Ecto neural progenitor cell (in vitro differentiated cells): ENCODE results near the gene TPPP.
"Not testable (repeated sequence)": the region's sequence is repeated elsewhere in the genome, so short reads cannot be mapped to it uniquely, and the experiment has no call there.

Experiments used
- DNase-seq: peaks from one replicate; pipeline ENCODE4 v3.0.0-alpha.2; 2018; ENCODE audit warnings: low spot score

Gene TPPP

DNA sequence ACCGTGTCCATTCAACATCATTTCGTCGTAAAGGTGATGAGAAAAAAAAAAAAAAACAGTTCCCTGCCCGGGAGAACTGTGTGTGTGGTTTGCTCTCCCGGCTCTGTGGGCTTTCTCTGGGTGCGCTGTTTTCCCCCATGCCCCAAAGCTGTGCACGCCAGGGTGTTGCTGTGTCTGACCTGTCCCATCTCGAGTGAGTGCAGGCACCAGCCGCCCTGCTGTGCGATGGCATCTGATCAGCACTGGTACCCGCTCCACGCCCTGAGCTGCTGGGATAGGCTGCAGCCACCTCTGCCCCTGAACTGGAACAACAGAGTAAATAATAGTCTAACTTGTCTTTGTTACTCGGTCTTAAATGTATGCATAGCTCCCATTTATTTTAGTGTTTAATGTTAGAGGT is 47.7 kb downstream of the TPPP start:
- DNase-seq = no peak

DNA sequence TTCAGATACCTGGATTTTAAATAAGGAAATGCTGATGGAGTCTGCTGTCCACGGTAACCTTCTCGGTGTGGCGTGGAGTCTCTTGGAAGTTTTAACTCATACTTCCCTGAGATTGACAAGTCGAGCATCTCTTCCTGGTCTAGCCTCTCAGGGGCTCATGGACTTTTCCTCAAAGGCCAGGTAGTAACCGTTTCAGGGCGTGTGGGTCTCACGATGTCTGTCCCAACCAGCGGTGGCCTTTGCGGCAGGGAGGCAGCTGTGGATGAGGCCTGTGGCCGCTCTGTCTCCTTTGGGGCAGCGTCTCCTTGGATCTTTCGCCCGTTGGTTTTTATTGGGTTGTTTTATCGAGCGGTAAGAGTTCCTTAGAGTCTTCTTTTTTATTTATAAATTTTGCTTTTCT is 48.2 kb downstream of the TPPP start:
- DNase-seq = no peak

DNA sequence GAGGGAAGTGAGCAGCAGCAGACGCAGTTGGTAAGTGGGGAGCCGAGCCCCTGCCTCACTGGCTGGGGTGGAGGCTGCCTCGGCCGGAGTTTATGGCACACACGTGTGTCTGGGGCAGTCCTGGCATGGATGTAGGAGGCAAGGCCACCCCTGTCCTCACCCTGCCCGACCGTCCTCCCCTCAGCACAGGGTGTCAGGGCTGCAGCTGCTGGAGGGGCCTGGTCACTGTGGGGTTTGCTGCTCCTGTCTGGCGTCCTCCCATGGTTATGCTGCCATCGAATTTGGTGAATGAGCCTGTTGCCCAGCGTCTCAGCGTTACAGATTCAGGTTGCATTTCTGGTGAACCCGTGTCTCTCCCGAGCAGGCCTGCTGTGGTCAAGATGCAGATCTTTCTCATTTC is 48.6 kb downstream of the TPPP start:
- no peak for DNase-seq

DNA sequence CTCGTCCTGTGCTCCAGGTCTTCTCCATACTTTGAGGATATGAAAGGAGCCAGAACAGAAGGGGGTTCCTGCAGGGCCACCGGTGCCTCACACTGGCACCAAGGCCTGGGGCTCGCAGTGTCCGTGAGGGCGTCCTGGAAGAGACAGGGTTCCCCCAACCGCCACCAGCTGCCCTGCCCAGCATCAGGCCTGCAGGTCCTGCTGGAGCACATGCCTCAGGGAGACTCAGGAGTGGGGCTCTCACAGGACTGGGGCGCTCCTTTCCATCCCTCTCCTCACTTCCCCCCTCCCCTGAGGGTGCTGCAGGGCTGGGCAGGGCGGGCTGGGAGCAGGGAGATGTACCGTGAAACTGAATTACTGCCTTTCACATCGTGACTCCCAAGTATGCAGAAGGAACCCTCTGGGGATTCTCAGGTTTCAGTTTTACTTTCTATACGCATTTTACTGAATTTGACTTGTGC is 49.3 kb downstream of the TPPP start:
- DNase-seq = no peak

DNA sequence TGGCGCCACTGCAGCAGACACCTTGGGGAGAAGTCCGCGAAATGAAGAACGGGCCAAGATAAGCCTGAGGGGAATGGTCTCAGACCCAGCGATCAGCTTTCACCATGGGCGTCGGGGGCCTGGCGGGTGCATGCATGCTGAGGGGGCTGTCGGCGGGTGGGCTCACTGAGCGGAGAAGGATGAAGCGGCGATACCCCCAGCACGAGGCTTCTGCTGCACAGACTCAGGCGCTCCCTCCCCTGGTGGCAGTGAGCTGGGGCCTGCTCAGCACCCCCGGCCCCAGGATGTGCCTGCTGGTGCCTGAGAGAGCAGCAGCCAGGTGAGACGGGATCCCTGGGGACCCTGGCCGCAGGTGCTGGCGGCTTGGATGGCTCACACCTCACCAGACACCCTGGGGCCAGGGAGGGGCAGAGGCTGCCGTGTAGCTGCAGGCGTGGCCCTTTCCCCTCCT is 49.8 kb downstream of the TPPP start:
- no peak for DNase-seq

DNA sequence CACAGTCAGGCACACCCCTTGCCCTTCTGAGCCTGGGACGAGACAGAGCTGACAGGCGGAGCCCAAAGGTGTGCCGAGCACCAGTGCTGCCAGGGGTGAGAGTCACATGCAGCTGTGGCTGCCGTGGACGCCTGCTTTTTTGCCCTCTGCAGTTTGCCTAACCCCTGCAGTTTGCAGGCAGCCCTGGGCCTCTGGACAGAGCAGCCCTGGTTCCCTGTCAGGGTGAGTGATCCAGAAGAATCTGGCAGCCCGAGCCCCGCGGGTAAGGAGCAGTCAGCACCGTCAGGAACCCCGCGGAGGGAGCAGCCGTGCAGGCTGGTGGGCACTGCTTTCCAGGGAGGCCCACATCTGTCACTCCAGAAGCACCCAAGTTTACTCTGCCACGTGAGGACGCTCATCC is 50.7 kb downstream of the TPPP start:
- no peak for DNase-seq

DNA sequence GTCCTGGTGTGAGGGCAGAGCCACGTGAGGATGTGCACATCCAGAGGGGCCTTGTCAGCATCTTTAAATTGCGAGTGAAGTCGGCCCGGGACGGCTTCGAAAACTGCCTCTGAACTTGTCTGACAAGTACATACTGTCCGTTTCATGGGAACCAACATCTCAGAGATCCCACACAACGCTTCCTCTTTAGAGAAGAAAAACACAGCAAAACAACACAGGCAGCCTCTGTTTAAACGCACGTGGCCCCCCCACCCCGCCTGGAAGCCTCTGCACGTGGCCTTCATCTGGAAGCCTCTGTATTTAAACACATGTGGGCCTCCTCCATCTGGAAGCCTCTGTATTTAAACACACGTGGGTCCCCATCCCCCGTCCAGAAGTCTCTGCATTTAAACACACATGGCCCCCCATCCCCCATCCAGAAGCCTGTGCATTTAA is 51.8 kb downstream of the TPPP start:
- no peak for DNase-seq

DNA sequence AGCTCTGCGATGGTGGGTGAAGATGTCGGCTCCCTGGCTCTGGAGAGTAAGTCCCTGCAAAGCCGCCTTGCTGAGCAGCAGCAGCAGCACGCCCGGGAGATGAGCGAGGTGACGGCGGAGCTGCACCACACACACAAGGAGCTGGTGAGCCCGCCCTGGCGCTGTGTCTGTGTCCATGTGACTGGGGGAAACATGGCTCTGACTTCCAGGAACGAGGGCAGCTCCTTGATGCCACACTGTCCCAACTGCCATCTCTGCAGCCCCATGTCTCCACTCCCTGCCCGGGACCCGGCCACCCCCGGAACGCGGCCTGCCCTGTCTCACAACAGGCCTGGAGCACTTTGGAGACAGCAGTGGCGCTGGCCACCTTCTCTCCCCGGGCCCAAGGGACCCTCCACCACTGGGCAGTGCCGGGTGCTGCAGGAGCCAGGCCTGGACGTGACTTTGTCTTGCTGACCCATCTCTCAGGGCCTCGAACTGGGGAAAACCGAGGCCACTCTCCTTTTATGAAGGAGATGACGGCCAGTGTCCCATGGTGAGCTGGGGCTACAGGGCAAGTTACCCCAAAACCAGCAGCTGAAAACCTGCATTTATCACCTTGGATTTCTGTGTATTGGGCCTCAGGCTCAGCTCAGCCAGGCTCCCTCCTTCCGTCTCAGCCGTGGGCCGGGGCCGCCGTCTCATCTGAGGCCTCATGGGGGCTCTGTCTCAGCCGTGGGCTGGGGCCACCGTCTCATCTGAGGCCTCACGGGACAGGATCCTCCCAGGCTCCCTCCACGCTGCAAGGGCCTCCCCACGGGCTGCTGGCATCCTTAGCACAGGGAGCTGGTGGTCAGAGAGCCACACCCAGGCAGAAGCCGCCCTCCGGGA is 52.5 kb downstream of the TPPP start:
- no peak for DNase-seq

DNA sequence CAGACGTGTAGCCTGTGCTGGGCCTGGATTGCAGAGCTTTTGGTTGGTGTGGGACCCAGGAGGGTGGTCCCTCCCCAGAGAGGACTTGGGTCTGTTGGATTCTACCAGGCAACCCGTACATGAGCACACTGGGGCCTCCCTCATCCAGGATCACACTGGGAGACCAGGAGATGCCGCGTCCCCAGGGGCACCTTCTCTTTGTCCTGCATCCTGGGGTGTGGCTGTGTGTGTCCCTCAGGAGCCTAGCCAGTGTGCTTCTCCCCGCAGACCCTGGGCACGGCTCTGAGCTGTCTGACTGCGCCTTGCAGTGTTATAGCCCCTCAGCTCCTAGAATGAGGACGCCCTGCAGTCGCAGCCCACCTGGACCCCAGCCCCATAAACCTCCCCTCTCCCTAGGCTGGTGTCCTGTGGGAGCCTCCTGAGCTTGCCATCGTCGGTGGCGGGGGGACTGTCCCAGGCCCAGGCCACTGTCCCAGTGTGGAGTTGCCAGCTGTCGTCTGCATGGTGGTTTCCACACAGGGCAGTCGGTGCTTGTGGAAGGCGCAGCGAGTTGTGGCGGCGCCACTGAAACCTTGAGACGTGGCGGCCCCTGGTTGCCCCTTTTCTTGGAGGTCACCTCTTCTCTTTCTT is 53.5 kb downstream of the TPPP start:
- DNase-seq = no peak

DNA sequence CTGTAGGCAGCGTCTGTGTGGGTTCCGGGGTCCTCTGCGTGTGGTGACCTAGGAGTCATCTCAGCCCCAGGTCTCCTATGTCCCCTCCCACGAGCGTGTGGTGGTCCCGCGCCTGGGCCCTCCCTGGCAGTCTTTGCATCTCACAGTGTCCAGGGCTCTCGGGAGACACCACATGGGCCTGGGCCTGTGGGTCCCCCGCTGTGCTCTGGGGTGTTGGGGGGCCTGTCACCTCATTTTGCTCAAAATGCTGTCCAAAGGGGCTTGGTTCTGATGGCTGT is 54.0 kb downstream of the TPPP start:
- DNase-seq = no peak

DNA sequence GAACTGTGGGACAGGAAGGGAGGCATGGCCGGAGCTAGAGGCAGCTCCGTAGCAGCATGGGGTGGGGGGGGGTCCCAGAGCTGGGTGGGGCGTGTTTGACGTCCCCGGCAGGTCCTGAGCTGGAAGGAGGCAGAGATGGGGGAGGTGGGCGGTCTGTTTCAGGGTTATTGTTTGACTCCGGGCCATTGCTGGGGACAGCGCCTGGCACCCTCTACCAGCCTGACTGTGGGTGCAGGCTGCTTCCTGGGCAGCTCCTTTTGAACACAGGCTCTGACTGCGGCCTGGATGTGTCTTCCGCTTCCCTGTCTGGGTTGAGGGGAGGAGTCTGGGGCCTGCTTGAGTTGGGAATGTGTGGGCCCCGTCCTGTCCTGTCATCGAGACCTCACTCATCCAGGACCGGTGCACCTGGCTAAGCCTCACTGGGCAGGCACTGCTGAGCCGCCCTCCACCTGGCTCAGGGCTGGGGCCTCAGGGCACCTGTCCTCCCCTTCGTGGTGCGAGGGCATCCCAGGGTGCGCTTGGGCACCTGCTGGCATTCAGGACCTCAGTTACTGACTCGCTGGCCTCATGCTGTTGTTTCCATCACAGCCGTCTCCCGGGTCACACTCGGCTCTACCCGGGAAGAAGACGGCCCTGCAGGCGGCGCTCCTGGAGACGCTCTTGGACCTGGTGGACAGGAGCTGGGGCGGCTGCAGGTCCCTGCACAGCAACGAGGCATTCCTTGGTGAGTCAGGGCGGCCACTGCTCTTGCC is 54.5 kb downstream of the TPPP start:
- no peak for DNase-seq

DNA sequence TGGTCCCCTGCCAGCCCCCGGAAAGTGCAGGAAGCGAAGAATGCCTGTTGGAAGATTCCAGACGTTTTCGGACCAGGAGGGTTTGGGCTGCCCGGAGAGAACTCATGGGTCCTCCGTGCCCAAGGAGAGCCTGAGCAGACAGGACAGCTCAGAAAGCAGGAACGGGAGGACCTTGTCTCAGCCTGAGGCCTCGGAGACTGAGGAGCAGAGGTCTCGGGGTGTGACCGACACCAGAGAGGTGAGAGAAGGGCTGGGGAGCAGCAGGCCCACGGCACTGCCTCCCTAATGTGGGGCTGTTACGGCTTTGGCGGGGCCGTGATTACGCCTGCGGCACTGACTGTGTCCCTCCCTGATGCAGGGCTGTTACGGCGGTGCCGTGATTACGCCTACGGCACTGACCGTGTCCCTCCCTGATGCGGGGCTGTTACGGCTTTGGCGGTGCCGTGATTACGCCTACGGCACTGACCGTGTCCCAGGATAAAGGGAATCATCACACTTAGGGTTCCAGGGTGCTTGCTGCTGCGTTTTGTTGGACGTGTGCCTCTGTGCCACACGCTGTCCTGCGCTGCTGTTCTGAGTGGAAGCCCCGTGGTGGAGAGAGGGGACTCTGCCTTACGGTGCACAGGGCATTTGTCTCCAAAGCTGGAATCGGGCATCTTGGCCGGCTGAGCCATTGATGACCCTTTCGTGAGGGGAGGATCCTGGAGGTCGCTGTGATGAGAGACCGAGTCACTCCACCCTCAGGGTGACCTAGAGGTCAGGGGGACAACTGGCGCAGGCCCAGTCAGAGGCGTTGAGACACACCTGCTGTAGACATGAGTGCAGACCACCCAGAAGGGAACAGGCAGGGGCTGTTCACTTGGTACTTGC is 55.3 kb downstream of the TPPP start:
- DNase-seq = no peak

DNA sequence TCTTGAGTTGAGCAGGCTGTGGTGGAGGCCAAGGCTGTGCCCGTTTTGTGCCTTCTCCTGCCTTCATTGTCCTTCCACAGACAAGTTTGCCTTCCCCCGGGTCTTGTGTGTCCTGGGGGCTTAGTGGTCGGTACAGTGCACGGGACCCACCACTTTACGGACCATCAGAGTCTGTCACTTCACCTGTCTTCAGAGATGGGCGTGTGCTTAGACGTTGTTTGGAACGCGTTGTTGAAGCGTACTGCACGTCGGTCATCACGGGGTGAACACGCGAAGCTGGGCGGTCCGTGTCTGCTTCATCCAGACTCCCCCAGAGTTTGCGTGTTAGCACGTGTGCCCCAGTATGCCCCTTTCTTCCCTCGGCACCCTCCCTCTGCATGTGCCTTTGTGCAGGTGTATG is 56.2 kb downstream of the TPPP start:
- no peak for DNase-seq

DNA sequence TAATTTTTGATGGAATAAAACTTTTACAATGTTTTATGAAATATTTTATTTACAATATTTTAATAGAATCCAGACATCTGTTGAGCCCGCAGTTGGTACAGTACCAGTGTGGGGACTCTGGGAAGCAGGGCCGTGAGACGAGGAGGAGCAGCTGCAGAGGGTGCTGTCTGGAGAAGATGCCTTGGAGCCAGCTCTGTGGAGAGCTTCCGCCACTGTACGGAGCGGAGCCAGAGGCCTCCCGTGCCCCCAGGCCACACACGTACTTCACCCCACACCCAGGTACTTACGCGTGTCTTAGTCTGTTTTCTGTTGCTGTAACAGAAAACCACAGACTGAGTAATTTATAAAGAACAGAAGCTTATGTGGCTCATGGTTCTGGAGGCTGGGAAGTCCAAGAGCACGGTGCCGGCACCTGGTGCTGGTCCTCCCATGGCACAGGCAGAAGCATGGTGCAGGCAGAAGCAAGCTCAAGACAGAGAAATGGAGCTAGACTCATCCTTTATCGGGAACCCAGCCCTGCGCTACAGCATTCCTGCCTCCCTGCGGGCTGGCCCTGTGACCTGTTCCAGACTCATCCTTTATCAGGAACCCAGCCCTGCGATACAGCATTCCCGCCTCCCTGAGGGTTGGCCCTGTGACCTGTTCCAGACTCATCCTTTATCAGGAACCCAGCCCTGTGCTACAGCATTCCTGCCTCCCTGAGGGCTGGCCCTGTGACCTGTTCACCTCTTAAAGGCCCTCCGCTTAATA is 57.7 kb downstream of the TPPP start:
- DNase-seq = no peak

DNA sequence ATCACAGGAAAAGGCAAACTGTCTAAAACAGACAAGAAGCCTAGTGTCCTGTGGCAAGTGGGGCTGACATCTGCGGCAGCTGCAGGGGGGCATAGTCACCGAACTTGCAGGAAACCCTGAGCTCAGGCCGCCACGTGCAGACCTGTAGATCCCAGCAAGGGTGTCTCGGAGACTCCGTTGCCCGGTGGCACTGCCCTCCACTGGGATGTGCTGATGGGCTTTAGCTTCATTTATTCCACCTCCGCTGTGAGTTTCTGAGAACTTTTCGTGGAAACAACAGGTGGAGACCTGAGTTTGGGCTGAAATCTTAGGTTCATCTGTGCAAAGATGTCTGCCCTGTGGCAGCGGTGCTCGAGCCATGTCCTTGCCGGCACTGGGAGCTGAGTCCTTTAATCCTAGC is 59.0 kb downstream of the TPPP start:
- no peak for DNase-seq

DNA sequence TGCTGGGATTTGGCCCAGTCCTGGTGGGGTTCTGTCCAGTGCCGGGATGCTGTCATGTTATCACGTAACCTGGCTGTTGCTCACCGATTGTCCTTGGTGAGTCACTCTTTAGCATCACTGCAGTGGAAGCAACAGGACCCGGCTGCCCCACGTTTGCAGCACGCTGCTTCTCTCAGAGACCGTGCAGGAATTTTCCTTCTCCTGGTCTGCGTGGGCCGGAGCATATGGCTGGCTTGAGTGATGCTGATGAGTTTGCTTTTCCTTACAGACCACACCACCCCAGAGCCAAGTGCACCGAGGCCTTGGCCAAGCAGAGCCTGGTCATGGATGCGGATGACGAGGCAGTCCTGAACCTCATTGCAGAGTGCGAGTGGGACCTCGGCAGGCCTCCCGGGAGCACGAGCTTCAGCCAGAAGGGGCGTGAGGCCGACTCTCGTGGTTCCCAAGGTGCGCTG is 59.6 kb downstream of the TPPP start:
- no peak for DNase-seq

DNA sequence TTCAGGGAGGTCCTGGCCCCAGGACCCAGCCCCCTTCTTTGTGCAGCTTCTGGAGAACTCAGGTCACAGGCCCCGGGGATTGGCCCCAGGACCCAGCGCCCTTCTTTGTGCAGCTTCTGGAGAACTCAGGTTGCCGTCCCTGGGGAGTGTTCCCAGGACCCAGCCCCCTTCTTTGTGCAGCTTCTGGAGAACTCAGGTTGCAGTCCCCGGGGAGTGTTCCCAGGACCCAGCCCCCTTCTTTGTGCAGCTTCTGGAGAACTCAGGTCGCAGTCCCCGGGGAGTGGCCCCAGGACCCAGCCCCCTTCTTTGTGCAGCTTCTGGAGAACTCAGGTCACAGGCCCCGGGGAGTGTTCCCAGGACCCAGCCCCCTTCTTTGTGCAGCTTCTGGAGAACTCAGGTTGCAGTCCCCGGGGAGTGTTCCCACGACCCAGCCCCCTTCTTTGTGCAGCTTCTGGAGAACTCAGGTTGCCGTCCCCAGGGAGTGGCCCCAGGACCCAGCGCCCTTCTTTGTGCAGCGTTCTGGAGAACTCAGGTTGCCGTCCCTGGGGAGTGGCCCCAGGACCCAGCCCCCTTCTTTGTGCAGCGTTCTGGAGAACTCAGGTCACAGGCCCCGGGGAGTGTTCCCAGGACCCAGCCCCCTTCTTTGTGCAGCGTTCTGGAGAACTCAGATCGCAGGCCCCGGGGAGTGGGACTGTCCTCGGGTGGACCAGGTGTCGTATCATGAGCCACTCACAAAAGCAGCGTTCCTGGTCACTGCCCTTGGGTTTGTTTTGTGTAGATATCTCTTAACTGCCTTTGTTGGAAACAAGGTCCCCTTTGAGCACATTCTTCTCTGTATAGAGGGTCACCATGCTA is 64.6 kb downstream of the TPPP start:
- DNase-seq = not testable (repeated sequence)

DNA sequence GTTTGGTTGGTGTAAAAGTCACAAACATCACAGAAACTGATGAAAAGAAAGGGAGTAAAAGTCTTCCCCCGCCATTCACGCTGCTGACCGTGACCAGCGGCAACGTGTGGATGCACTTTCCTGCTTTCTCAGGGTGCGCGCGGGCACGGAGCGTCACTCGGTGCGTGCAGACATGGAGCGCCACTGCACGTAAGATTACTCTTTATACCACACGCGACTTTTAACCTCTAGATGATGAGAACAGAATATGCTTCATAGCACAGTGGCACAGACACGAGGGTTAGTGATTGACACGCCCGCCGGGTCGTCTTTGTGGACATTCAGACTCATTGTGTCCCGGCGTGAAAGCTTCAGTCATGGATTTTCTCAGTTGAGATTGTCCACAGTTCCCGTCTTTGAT is 65.3 kb downstream of the TPPP start:
- DNase-seq = no peak

DNA sequence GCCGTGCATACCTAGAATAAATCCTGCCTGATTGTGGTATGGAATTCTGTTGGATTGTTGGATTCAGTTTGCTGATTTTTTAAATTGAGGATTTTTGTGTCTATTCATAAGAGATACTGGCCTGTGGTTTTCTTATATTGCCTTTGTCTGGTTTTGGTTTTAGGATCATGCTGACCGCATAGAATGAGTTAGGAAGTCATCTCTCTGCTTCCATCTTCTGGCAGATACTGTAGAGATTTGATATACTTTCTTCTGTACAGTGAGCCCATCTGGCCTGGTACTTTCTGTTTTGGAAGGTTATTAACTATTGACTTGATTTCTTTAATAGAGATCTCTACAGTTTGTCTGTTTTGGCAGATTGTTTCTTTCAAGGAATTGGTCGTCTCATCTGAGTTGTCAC is 66.3 kb downstream of the TPPP start:
- no peak for DNase-seq

DNA sequence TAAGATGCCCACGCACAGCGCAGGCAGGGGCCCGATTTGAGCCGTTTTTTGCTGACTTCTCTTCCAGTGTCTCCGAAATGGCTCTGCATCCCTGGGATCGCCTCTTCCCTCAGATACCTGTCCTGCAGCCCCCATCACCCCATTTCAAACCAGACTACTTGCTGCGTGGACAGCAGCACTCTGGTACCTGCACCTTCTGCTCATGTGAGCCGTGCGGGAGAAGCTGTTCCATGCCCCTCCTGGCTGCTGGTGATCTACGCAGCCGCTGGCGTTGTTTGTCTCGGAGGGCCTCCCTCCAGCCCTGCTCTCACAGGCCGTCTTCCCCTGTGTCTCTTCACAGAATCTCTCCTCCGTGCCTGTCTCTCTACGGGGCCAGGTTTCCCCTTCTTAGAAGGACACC is 67.6 kb downstream of the TPPP start:
- no peak for DNase-seq

DNA sequence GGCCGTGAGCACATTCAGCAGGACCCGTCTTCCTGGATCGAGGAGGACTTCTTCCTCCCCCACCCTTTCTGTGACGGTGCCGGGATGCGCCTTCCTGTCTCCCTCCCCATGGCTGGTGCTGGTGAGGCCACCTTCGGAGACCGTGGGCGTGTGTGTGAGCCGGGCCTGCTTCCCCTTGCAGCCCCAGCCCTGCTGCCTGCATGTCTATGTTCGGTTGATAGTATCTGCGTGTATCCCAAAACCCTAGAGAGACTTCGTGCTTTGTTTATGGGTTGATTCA is 68.3 kb downstream of the TPPP start:
- DNase-seq = no peak
